ENCODE data around the gene SUCLG2.
A peak's percentile ranks its signal among the peaks of the same experiment; 100 is the strongest.
"Not testable (repeated sequence)": the region's sequence is repeated elsewhere in the genome, so short reads cannot be mapped to it uniquely, and the experiment has no call there.

Gene SUCLG2

DNA sequence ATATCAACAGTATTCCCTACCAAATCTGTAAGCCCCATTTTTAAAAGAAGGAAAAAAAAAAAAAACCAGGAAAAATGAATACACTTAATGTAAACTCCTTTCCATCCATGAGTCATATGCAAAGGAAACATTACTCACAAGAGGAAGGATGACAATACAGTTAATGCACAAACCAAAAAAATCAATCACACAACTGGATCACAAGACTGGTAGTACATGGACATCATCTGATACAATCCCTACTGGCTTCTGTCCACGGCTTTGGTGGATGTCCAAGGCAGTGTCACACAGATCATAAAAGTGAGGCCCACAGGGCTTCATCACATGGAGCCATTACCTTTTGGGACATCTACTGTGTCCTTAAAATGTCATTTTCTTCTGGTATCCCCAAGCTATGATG is 44.0 kb downstream of the SUCLG2 start:
- no peak for TF ChIP-seq POLR2A (IDR thresholded peaks at IDR 0.05; ENCODE audit: low read depth, low read length)
- peak; percentile 5 for DNase-seq (ENCODE audit: insufficient read length, low spot score)

DNA sequence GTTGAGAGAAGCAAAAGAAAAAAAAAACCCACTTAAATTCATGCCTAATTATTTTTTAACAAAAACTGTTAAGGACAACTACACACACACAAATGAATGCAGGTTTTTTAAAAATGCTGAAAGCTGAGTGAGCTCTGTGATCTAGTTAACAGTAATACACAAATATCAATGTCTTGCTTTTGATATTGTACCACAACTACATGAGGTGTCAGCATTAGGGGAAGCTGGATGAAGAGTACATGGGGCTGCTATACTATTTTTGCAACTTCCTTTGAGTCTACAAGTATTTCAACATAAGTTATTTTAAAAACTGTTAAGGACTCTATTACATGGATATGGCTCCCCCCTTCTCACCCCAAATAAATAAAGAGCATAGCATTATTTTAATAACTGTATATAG is 44.7 kb downstream of the SUCLG2 start:
- FAIRE-seq = no peak
- no peak for TF ChIP-seq POLR2A (IDR thresholded peaks at IDR 0.05; ENCODE audit: low read depth, low read length)
- DNase-seq (ENCODE audit: insufficient read length, low spot score) = no peak

More for the DNA sequence above, 44.0 kb downstream of the SUCLG2 start:
- FAIRE-seq = peak; percentile 92

DNA sequence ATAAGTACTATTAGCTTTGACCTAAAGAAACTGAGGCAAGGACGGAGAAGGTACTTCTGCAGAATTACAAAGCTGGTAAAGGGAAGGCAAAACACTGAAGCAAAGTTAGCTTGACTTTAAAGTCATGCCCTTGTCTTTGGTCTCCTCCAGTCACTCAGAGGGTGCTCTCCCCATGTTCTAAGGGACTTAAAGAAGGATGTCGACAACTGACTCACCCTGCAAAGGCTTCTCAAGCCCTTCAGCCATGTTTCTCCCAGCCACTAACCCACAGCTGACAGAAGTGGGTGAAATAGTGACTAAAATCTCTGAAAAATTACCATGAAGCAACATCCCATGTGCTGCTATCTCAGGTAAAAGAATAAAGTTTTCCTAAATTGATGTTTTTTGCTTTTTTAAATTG is 46.4 kb downstream of the SUCLG2 start:
- TF ChIP-seq POLR2A (IDR thresholded peaks at IDR 0.05; ENCODE audit: low read depth, low read length) = no peak
- DNase-seq (ENCODE audit: insufficient read length, low spot score) (no peak), FAIRE-seq (no peak)

DNA sequence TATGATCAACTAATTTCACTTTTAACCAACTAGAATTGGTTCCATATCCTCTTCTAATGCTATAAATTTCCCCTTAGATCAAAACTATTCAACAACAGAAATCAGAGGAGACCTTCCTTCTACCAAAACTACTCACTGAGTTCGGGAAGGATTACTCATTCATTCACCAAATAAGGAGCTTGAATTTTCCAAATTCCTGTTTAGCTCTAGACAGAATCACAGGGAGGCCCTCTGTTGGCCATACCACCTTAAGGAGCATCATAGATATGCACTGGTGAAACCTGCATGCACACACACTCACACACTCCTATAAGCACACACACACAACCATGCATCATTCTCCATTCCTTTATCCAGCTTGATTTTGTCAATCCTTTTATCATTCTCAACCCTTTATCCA is 49.0 kb downstream of the SUCLG2 start:
- DNase-seq (ENCODE audit: insufficient read length, low spot score) (peak; percentile 13), FAIRE-seq (peak; percentile 93)
- no peak for TF ChIP-seq POLR2A (IDR thresholded peaks at IDR 0.05; ENCODE audit: low read depth, low read length)

DNA sequence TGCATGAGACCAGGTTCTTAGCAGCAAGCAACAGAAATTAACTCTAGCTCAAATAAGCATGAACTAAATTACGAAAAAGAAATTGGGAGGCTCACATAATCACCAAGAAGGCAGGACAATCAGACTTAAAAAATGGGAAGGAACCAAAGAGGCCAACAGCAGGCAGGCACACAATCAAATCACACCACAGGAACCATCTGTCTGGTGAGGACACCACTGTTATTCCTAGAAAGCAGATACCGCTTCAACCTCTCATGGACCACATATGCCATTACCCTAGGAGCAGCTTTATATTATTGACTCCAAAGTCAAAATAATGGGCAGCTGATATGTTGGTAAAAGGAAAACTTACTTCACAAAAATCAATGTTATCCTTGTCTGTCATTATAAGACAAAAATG is 51.6 kb downstream of the SUCLG2 start:
- FAIRE-seq = peak; percentile 27
- TF ChIP-seq POLR2A (IDR thresholded peaks at IDR 0.05; ENCODE audit: low read depth, low read length) = no peak
- no peak for DNase-seq (ENCODE audit: insufficient read length, low spot score)

DNA sequence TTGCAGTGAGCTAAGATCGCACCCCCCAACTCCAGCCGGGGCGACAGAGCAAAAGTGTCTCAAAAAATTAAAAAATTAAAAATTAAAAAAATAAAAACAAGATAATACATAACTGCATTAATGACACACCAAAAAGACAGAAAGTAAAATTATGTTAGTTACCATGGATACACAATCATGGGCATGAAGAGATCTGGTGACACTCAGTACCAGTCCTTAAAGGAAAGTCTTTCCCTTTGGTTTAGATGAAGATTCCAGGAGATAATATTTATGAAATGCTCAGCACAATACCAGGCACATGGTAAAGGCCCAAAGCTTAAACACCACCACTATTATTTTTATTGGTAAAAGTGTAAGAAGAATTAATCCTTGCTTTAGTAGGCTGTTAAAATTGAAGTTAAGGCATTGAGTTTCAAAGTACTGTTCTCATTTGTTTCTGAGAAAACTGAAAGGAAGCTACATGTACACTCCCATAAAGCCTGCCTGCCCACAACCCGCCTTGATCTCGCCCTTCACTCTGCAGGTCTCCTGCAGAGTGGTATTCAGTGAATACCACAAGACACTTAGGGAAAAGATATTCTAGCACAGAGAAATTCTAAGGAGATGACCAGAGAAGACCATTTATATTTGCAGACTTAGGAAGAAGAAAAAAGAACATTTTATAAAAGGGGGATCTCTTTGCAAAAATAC is 52.3 kb downstream of the SUCLG2 start:
- no peak for FAIRE-seq
- no peak for DNase-seq (ENCODE audit: insufficient read length, low spot score)
- no peak for TF ChIP-seq POLR2A (IDR thresholded peaks at IDR 0.05; ENCODE audit: low read depth, low read length)

DNA sequence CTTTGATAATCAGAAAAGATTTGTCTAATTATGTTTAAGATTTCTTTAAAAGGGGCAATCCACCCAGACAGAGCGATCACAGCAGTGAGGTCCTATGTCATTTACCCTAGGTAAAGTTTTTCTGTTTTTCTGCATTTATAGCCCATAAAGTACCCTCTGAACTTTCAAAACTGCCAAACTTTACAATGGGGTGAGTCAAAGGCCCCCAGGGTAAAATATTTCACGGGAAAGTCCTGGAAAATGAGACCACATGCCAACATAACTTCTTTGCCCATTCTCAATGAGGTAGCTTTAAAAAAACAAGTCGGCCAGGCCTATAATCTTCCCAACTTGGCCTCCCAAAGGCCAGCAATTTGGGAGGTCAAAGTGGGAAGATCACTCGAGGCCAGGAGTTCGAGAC is 53.0 kb downstream of the SUCLG2 start:
- FAIRE-seq = no peak
- DNase-seq (ENCODE audit: insufficient read length, low spot score) = no peak
- no peak for TF ChIP-seq POLR2A (IDR thresholded peaks at IDR 0.05; ENCODE audit: low read depth, low read length)

DNA sequence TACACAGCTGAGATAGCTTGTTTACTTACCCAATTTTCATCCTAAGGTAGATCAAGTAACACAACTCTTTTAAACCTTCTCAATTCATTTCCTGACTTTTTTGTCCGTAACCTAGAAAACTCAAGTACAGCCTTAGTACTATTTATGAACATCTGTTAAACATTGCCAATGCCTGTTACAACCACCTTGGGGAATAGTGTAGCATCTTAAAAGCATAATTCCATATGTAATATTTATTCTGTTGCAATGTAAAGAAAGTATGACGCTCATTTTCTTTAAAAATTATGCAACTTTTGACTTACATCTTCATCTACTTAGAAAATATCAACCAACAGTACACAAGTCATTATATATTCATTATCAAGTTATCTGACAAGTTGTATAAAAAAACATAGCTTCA is 54.6 kb downstream of the SUCLG2 start:
- TF ChIP-seq POLR2A (IDR thresholded peaks at IDR 0.05; ENCODE audit: low read depth, low read length) = no peak
- DNase-seq (ENCODE audit: insufficient read length, low spot score) (no peak), FAIRE-seq (no peak)

DNA sequence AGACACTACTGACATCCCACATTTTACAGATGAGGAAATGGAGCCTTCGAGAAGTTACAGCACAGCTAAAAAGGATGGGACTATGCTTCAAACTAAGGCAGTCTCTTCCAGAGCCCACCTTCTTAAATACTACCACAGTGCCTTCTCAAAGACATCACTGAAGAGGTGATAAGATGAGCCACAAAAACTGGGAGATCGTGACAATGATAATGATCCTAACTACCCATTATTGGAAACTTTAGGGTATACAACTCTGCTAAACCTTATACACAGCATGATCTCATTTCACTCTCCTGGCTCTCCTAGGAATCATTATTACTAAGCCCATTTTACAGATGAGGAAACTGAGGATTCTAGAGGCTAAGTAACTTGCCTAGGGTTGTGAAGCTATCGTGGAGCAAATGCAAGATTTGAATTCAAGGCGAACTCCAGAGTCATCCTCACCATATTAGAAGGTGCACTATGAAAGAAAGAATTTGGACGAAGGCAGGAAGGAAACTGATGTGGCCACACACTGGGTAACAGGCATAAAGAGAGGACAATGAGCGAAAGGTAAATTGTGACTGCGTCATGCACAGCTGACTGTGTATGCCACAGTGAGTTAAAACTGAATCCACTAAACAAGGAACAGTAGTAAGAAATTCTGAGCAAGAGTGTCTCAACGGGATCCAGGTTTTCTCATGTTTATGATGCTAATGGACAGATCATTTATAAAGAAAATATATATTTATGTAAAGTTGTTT is 55.4 kb downstream of the SUCLG2 start:
- DNase-seq (ENCODE audit: insufficient read length, low spot score) = no peak
- TF ChIP-seq POLR2A (IDR thresholded peaks at IDR 0.05; ENCODE audit: low read depth, low read length) = no peak
- no peak for FAIRE-seq

DNA sequence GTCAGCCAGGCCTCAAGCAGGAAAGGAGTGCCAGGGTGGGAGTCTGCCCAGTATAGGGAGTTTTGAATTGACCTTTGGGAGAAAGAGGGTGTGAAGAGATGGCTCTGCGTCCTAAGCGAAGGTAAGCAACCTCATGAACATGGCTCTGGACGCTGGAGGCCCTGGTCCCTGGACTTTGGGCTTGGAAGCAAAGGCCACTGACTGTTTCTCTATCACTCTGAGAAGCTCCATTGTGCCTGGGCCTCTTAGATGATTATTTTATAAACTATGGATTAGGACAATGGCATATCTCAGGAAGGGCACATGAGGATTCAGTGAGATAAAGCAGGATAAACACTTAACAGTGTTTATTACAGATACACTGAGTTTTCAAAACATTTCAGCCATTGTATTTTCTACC is 59.0 kb downstream of the SUCLG2 start:
- TF ChIP-seq POLR2A (IDR thresholded peaks at IDR 0.05; ENCODE audit: low read depth, low read length) = no peak
- DNase-seq (ENCODE audit: insufficient read length, low spot score) (no peak), FAIRE-seq (no peak)

DNA sequence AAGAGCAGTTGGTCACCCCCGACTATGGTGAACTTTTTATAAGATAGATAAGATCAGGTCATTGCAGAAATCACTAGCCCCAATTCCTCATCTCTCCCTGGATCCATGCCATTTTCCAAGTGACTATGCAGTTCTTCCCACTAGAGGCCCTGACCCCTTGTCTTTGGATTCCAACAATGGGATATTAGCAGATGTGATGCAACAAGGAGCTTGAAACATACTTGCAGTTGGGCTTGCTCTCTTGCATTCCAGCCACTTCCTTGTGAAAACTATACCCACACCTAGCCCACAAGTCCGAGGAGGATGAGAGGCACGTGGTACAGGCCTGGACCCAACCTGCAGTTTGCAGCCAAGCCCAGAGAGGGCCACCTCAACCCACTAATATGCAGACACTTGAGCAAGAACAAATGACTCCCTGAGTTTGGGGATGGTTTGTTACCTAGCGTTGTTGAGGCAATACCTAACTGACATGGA is 60.6 kb downstream of the SUCLG2 start:
- DNase-seq (ENCODE audit: insufficient read length, low spot score) (no peak), FAIRE-seq (no peak)
- no peak for TF ChIP-seq POLR2A (IDR thresholded peaks at IDR 0.05; ENCODE audit: low read depth, low read length)

DNA sequence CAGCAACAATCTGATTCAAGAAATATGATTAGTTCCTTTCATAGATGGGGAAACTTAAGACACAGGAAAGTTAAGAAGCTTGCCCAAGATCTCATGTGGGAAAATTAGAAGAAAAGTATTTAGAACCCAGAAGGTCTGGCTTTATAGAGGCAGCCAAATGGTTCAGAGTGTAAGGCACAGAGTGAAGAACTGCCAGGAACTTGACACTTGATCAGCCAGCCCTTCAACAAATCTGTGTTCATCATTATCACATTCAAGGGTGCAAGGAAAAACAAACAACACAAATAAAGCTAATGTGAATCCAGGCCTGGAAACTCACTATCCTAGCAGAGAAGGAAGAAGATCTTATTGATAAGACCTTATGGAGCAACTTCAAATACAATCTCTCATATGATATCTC is 62.4 kb downstream of the SUCLG2 start:
- FAIRE-seq (no peak), DNase-seq (ENCODE audit: insufficient read length, low spot score) (no peak)
- no peak for TF ChIP-seq POLR2A (IDR thresholded peaks at IDR 0.05; ENCODE audit: low read depth, low read length)

DNA sequence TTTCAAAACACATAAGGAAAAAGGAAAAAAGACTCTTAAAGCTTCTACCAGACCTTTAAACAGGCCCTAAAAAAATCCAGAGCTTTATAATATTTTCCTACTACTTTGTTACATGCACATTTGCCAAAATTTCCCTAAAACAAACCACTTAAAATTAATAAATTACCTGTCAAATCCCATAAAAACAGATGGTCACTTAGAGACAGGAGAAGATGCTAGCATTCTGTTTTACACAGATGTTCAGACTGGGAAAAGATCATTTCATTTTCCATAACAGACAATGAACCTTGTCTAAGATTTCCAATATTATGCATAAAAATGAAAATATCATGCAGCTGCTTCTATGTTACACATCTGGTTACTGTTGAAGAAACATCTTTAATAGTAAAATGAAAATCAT is 66.6 kb downstream of the SUCLG2 start:
- FAIRE-seq (no peak), DNase-seq (ENCODE audit: insufficient read length, low spot score) (no peak)
- no peak for TF ChIP-seq POLR2A (IDR thresholded peaks at IDR 0.05; ENCODE audit: low read depth, low read length)

DNA sequence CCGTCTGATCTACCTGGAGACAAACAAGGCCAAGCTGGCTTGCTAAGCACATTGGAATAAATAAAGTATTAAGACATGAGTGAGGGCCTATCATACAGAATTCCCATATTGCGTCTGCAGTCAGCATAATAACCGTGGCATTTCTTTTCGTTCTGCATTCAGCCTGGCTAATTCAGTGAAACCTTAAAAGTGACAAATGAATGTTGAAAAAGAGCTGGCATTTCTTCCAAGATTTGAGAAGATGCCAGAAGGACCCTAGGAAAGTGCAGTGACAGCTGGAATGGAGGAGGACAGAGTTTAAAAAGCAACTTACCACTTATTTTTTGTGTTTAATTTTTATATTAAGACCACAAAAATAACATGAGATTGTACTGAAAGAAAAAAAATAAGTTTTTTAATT is 67.1 kb downstream of the SUCLG2 start:
- no peak for TF ChIP-seq POLR2A (IDR thresholded peaks at IDR 0.05; ENCODE audit: low read depth, low read length)
- DNase-seq (ENCODE audit: insufficient read length, low spot score) (no peak), FAIRE-seq (no peak)

DNA sequence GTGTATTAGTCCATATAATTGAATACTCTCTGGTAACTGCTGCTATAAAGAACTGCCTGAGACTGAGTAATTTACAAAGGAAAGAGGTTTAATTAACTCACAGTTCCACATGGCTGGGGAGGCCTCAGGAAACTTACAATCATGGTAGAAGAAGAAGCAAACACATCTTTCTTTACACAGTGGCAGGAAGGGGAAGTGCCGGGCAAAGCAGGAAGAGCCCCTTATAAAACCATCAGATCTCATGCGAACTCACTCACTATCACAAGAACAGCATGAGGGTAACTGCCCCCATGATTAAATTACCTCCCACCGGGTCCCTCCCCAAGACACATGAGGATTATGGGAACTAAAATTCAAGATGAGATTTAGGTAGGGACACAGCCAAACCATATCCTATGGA is 69.8 kb downstream of the SUCLG2 start:
- FAIRE-seq; DNase-seq (ENCODE audit: insufficient read length, low spot score): not testable (repeated sequence)

Measured in H54 (cell line).